Nephron progenitor cell (in vitro differentiated cells): ENCODE results near the gene HAPLN2.

Experiments
- DNase-seq: peaks from one replicate; pipeline ENCODE4 v3.0.0; 2021
- H3K27ac Mint-ChIP-seq: 2 replicates; pipeline ENCODE4 v1.8.0; 2021; ENCODE audit warnings: mild to moderate bottlenecking, moderate library complexity, mixed read lengths
- H3K27me3 Mint-ChIP-seq: 2 replicates; pipeline ENCODE4 v1.8.0; 2021; ENCODE audit warnings: mild to moderate bottlenecking, low read depth, mixed read lengths; ENCODE audit not compliant: poor library complexity
- H3K36me3 Mint-ChIP-seq: 2 replicates; pipeline ENCODE4 v1.8.0; 2021; ENCODE audit warnings: low read depth, mixed read lengths
- H3K4me1 Mint-ChIP-seq: 2 replicates; pipeline ENCODE4 v1.8.0; 2021; ENCODE audit warnings: mixed read lengths
- H3K4me3 Mint-ChIP-seq: 2 replicates; pipeline ENCODE4 v1.8.0; 2021; ENCODE audit warnings: mild to moderate bottlenecking, moderate library complexity, mixed read lengths
- H3K9me3 Mint-ChIP-seq: 2 replicates; pipeline ENCODE4 v1.8.0; 2021; ENCODE audit warnings: mild to moderate bottlenecking, moderate library complexity, mixed read lengths
- CTCF ChIP-seq: fragments of 200-600 bp; sonication (generic); IDR thresholded peaks from 2 replicates; pipeline ENCODE4 v1.5.0; 2021; ENCODE audit warnings: antibody characterized with exemption

Gene HAPLN2

GRCh38 chr1:156618853-156619581 is at the start of gene HAPLN2:
Gene HAPLN2 (plus strand): TSS chr1:156619415. CDS start chr1:156623491, 4,076 bp downstream.
- Mint-ChIP-seq H3K4me1 (peaks cover 27% of the 10 kb centered on the region), H3K4me3 (no peak within 1 kb of the TSS), H3K36me3 (no peaks in the 10 kb centered on the region), H3K27ac (no peak within 1 kb of the TSS), H3K9me3 (no peaks in the 10 kb centered on the region), H3K27me3 (peaks cover 73% of the 10 kb centered on the region)
- peak; percentile 61 for DNase-seq
- TF ChIP-seq CTCF: peak; percentile 37

DNA sequence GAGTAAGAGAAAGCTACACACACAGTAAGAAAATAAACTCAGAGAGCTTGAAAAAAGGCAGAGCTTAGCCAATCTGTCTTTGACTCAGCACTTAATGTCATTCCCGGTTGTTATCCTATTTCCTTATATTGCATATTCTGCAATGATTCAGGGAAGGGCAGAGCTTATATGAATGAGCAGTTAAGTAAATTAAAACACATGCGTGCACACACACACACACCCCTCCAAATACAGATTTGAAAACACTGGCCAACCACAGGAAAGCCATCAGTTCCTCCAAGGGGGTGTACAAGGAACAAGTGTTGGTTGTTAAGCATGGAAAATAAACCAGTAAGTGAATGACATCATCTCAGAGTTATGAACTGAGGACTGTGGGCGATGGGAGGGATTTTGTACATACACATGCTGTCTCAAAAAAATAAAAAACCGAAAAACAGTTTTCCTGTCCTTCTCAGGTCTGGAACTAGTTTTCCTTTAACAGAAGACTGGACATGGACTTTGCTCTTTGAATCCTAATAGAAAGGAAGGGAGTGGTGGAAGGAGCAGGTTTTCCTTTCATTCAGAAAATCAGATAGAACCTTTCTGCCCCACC is 47.9 kb upstream of the HAPLN2 start:
- Mint-ChIP-seq H3K4me1 (peaks cover 50% of the 10 kb centered on the region), H3K9me3 (no peaks in the 10 kb centered on the region), H3K27me3 (peaks cover 17% of the 10 kb centered on the region), H3K4me3 (peak overlapping the region; percentile 99), H3K36me3 (peaks cover 24% of the 10 kb centered on the region), H3K27ac (no peak overlapping the region)
- DNase-seq: no peak
- no peak for TF ChIP-seq CTCF

DNA sequence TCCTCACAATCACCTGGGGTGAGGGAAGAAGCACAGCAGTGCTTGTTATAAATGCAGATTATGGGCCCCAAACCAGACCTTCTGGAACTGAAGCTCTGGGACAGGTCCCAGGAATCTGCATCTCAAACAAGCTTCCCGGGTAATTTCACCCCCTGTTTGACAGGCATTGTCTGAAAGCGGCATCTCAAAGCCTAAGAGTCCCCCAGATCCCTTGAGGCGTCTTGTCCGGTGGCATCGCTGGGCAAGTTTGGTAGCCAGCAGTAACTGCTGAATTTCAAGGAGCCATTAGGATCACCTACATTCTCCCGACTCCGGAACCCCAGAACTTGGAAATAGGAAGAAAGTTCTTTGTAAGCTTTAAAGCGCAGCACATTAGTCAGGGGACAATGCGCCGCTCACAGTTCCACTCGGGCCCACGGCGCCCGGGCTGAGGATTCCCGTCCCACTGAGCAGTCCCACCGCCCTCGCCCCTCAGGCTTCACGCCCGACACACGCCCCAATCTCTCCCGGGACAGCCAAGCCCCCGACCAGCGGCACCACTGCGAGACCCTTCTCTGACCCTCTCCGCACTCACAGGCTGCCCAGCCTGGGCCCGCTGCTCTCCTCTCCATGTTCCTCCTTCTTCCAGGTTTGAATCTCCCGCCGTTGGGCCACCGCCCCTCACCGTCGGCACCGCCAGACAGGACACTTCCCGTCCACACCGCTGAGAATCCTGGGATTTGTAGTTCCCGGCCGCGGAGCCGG is 47.1 kb upstream of the HAPLN2 start, which contains the start of gene IQGAP3:
Gene IQGAP3, minus strand, starts transcription at position 647 of the 744 bp plus-strand sequence. Its CDS starts 36 bp downstream, at position 611.
- H3K4me3 Mint-ChIP-seq: peak within 1 kb of the TSS; percentile 99
- H3K36me3 Mint-ChIP-seq: peaks cover 23% of the 10 kb centered on the region
- DNase-seq: peak; percentile 89

GRCh38 chr1:156572663-156573018 is 46.6 kb upstream of the HAPLN2 start:
- Mint-ChIP-seq H3K9me3 (no peaks in the 10 kb centered on the region), H3K27me3 (peaks cover 15% of the 10 kb centered on the region), H3K27ac (no peak overlapping the region)

More for the DNA sequence above, 47.1 kb upstream of the HAPLN2 start, which contains the start of gene IQGAP3:
- TF ChIP-seq CTCF: no peak
- H3K27me3 Mint-ChIP-seq: peaks cover 15% of the 10 kb centered on the region
- H3K4me1 Mint-ChIP-seq: peaks cover 54% of the 10 kb centered on the region
- H3K27ac Mint-ChIP-seq: peak within 1 kb of the TSS; percentile 50
- H3K9me3 Mint-ChIP-seq: no peaks in the 10 kb centered on the region

DNA sequence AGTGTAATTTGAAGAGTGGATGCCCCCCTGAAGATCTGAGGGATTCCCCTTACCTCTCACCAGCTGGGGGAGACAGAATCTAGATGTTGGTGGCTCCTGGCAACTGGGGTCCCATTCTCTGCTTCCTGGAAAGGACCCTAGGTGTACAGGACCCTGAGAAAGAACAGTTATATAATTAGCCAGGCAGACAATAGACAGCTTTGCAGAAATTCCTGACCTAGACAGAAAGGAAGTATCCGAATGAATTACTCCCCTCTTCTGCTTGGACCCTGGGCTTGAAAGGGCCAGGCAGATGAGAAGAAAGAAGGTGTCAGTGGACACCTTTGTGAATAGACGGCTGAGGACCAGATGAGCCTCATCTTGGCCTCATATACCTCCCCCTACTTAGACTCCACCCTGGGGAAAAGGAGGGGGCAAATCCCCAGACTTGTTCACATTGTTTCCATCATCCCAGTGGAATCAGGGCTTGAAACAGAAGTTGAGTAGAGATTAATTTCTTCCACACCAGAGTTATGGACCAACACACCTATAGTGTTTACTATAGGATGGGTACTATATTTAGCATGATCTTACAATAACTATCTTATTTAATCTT is 45.1 kb upstream of the HAPLN2 start:
- TF ChIP-seq CTCF: no peak
- DNase-seq: no peak
- Mint-ChIP-seq H3K36me3 (peaks cover 7% of the 10 kb centered on the region), H3K27ac (no peak overlapping the region), H3K9me3 (no peaks in the 10 kb centered on the region), H3K4me1 (peaks cover 70% of the 10 kb centered on the region), H3K4me3 (no peak overlapping the region), H3K27me3 (peaks cover 15% of the 10 kb centered on the region)

More at GRCh38 chr1:156572663-156573018, 46.6 kb upstream of the HAPLN2 start:
- H3K36me3 Mint-ChIP-seq: peaks cover 18% of the 10 kb centered on the region
- peak overlapping the region; percentile 99 for H3K4me3 Mint-ChIP-seq
- DNase-seq: no peak
- H3K4me1 Mint-ChIP-seq: peaks cover 59% of the 10 kb centered on the region
- TF ChIP-seq CTCF: no peak
